ENCODE measurements around the gene SETD1B.

The SETD1B gene

GRCh38 chr12:121781998-121782979 is 21.5 kb upstream of the SETD1B start:
- Histone ChIP-seq H3K4me3 (replicated peaks; ENCODE audit: low read depth, low read length) (peak overlapping the region; percentile 42), H3K36me3 (ENCODE audit: control insufficient read depth, insufficient read depth, low read length) (peaks cover 21% of the 10 kb centered on the region), H3K27me3 (replicated peaks; ENCODE audit: control insufficient read depth, insufficient read depth, low read length) (no peaks in the 10 kb centered on the region)
- TF ChIP-seq, protein P1, sequence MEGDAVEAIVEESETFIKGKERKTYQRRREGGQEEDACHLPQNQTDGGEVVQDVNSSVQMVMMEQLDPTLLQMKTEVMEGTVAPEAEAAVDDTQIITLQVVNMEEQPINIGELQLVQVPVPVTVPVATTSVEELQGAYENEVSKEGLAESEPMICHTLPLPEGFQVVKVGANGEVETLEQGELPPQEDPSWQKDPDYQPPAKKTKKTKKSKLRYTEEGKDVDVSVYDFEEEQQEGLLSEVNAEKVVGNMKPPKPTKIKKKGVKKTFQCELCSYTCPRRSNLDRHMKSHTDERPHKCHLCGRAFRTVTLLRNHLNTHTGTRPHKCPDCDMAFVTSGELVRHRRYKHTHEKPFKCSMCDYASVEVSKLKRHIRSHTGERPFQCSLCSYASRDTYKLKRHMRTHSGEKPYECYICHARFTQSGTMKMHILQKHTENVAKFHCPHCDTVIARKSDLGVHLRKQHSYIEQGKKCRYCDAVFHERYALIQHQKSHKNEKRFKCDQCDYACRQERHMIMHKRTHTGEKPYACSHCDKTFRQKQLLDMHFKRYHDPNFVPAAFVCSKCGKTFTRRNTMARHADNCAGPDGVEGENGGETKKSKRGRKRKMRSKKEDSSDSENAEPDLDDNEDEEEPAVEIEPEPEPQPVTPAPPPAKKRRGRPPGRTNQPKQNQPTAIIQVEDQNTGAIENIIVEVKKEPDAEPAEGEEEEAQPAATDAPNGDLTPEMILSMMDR (IDR thresholded peaks at IDR 0.05; ENCODE audit: insufficient read depth, low read length, poor library complexity, severe bottlenecking): no peak
- peak; percentile 77 for DNase-seq (ENCODE audit: extremely low read depth, insufficient read length)

DNA sequence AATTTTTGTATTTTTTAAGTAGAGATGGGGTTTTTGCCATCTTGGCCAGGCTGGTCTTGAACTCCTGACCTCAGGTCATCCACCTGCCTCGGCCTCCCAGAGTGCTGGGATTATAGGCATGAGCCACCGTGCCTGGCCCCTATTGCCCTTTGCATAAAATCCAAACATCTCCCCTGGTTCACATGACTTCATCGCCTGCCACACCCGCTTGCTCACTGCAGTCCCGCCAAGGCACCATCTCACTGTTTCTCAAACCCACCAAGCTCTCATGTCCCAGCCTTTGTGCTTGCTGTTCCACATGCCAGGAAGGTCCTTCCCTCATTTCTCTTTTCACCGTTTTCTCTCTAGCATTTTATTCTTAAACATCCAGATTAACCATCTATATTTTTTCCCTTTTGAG is 20.0 kb upstream of the SETD1B start:
- TF ChIP-seq, protein P1 (IDR thresholded peaks at IDR 0.05; ENCODE audit: insufficient read depth, low read length, poor library complexity, severe bottlenecking): no peak
- Histone ChIP-seq H3K27me3 (replicated peaks; ENCODE audit: control insufficient read depth, insufficient read depth, low read length) (no peaks in the 10 kb centered on the region), H3K36me3 (ENCODE audit: control insufficient read depth, insufficient read depth, low read length) (peaks cover 18% of the 10 kb centered on the region), H3K4me3 (replicated peaks; ENCODE audit: low read depth, low read length) (no peak overlapping the region)
- no peak for DNase-seq (ENCODE audit: extremely low read depth, insufficient read length)

DNA sequence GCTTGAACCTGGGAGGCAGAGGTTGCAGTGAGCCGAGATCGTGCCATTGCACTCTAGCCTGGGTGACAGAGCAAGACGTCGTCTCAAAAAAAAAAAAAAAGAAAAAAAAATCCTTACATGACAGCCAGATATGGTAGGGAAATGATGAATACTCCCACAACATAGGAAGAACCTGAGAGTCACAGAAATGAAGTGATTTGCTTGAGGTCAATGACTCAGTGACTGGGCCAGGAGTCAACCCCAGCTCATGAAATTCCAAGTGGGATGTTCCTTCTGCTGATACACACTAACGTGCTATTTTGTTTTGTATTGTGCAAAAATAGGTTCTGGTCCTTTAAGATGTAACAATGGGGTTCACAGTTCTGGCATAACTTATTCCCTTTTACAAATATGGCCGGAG is 19.3 kb upstream of the SETD1B start:
- TF ChIP-seq, protein P1 (IDR thresholded peaks at IDR 0.05; ENCODE audit: insufficient read depth, low read length, poor library complexity, severe bottlenecking): no peak
- Histone ChIP-seq H3K36me3 (ENCODE audit: control insufficient read depth, insufficient read depth, low read length) (peaks cover 11% of the 10 kb centered on the region), H3K27me3 (replicated peaks; ENCODE audit: control insufficient read depth, insufficient read depth, low read length) (no peaks in the 10 kb centered on the region), H3K4me3 (replicated peaks; ENCODE audit: low read depth, low read length) (no peak overlapping the region)
- no peak for DNase-seq (ENCODE audit: extremely low read depth, insufficient read length)

DNA sequence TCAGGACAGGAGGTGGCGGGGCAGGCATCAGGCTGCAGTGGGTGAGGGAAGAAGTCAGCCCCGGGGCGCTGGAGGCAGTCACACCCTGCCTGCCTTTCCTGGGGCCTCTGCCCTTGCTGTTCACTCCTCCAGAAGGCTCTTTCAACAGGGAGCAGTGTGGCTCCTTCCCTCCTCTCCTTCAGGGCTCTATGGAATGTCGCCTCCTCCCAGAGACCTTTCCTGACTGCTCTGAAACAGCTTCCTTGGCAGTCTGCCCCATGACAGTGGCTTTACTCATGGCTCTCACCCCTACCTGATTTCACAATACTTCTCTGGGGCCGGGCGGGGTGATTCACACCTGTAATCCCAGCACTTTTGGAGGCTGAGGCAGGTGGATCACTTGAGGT is 17.4 kb upstream of the SETD1B start:
- Histone ChIP-seq H3K27me3 (replicated peaks; ENCODE audit: control insufficient read depth, insufficient read depth, low read length) (no peaks in the 10 kb centered on the region), H3K36me3 (ENCODE audit: control insufficient read depth, insufficient read depth, low read length) (peaks cover 4% of the 10 kb centered on the region), H3K4me3 (replicated peaks; ENCODE audit: low read depth, low read length) (no peak overlapping the region)
- no peak for DNase-seq (ENCODE audit: extremely low read depth, insufficient read length)
- TF ChIP-seq, protein P1 (IDR thresholded peaks at IDR 0.05; ENCODE audit: insufficient read depth, low read length, poor library complexity, severe bottlenecking): no peak

DNA sequence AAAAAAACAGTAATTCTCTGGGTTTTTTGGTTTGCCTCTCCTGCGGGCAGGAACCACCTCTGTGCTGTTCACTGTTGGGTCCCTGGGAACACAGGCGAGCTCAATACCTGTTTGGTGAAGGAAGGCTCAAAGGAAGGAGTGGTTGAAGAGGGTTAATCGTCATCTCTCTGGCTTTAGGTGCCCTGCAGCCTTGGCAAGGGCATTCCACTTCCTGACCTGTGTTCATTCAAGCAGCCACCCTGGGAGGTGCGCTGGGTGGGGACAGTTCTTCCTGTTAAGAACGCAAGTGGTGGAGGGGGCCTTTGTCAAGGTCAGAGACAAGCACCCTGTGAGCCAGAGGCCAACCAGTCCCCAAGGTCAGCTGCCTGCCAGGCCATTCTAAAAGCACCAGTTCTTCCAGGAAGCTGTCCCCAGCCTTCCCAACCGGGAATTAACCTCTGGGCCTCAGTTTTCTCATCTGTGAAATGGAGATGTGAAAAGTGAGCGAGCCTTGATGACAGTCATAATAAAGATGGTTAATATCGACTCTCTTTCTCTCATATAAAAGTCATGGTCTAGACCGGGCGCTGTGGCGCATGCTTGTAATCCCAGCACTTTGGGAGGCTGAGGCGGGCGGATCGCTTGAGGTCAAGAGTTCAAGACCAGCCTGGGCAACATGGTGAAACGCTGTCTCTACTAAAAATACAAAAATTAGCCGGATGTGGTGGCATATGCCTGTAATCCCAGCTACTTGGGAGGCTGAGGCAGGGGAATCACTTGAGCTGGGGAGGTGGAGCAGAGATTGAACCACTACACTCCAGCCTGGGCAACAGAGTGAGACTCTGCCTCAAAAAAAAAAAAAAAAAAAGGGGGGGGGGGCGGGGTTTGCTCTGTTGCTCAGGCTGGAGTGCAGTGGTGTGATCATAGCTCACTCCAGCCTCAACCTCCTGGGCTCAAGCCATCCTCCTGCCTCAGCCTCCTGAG is 16.5 kb upstream of the SETD1B start:
- H3K4me3 ChIP-seq (replicated peaks; ENCODE audit: low read depth, low read length): no peak overlapping the region
- no peak for DNase-seq (ENCODE audit: extremely low read depth, insufficient read length)
- peaks cover 4% of the 10 kb centered on the region for H3K36me3 ChIP-seq (ENCODE audit: control insufficient read depth, insufficient read depth, low read length)
- H3K27me3 ChIP-seq (replicated peaks; ENCODE audit: control insufficient read depth, insufficient read depth, low read length): no peaks in the 10 kb centered on the region
- TF ChIP-seq, protein P1 (IDR thresholded peaks at IDR 0.05; ENCODE audit: insufficient read depth, low read length, poor library complexity, severe bottlenecking): no peak
